Kidney tubule cell (primary cell): ENCODE data around the gene ITPRID2.
A peak's percentile ranks its signal among the peaks of the same experiment; 100 is the strongest.
"Not testable (repeated sequence)": the region's sequence is repeated elsewhere in the genome, so short reads cannot be mapped to it uniquely, and the experiment has no call there.

Experiments used
- DNase-seq: peaks from one replicate; pipeline ENCODE4 v3.0.0-alpha.2; 2018; ENCODE audit warnings: low spot score

Gene ITPRID2

DNA sequence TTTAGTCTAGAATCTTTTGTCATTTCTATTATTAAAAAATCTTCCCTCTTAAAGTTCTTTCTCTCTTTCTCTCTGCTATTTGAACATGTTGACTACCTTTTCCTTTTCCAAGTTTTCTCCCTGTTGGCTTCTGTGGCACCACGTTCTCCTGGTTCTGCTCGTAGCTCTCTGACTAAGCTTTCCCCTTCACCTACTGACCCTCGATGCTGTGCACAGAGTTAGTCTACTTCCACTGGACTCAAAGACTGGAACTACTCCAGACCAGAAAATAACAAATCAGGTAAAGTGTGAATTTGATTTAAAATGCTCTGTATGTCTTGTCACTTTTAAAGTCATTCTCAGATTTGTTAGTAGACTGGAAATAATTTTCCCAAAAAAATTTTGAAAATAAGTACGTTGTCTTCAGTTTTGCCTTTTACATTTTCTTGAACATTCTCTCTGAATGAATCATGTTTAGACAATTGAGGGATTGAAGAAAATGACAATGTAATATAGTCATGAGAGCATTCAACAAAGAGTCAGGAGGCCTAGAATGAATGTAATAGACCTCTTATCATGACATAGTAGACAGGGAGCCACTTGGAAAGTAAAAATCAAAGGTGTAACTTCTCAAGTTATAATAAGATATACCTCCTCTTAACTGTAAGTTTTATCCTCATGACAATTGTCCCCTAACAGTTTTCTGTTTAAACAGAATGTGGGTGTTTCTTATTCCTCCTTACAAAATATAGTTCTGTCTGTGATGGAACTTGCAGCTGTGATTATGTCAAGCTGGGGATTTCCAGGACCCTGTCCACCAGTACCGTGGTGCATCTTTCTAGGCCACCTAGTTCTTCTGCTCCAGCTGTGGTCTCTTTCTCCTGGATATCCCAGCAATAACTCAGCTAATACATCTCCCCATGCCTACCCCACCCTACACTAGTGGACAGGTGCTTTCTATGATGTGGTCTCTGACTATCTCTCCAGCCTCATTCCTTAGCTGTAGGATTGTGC lies 25.5 kb downstream of the ITPRID2 start:
- peak; percentile 65 for DNase-seq

DNA sequence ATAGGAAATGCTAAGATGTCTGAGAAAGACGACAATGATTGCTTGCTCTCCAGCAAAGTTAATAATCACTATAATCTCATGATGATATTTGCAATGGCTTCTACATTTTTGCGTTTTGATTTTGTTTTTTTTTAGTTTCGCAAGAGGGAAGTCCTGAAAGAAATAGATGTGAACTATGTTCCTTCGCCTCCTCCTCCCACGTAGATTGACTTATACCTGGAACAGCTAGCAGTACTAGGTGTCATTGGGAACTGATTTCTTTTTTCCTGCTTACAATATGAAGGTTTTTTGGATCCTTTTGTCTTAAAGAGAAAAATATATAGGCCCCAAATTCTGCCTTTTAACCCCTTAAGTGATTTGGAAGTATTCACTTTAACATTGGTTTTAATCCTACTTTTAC lies 26.7 kb downstream of the ITPRID2 start:
- DNase-seq, result no peak

DNA sequence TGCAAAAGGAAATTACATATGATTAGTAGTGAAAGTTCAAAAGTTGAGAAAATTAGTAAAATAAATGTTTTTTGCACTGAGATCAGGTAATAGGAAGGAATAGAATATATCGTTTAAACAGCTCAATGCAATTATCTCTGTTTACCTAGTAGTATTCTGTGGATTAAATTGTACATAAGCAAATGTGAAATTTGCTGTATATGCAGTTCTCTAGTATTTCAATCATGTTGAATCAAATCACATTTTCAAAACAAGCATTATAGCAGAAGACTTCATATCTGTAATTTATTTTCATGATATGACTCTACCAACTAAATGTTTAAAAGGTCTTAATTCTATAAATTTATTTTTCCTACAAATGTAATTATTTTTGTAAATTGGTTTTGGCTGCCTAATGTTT lies 31.6 kb downstream of the ITPRID2 start:
- DNase-seq, result no peak

DNA sequence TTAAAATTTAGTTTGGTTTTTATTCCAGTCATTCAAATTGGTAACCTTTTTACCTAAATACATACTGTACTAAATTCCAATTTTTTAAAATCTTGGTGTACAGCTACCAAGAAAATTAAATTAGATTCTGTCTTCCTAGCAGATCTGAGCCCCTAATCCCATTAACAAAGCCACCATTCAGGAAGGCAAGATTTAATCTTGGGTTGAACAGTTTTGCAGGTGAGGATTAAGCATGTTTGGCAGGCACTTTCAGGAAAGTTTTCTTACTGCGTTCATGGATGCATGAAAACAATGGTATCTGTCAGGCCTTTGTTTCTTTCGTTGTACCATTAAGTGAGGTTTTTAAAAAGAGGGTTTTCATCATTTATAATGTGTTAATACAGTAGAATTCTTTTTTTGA lies 32.8 kb downstream of the ITPRID2 start:
- no peak for DNase-seq

DNA sequence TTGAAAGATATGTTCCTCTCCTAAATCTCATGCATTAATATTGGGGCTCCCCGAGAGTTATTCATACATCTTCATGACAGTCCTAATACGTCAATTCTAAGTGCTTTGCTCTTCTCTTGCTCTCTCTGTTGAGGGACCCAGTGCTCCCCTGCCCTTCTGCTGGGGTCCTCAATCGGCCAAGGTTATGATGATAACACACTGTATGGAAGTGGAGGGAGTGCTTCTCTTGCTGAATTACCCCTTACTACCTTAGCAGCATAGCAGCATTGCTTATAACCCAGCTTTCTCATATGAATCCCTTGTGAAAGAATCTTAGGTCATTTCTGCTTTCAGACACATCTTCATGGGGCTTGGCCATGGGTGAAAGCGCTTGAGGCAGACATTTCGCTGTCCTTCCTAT lies 43.2 kb downstream of the ITPRID2 start:
- no peak for DNase-seq

DNA sequence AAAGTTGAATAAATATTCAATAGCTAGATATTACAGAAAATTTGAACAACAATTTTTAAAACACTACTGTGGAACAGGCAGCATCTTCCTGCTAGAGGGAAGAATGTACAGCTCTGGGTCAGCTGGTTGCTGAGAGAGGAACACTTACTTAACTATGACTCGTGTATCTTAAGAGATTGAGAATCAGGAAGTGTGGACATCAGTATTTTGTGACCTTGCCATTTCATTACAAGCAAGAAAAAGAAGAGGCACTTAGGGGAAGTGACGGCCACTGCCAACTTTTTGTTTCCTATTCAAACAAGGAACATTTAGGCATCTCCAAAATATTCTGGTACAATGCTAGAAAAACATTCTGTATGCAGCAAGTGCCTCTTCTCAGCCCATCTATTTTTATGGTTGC lies 45.9 kb downstream of the ITPRID2 start:
- DNase-seq, result peak; percentile 62

DNA sequence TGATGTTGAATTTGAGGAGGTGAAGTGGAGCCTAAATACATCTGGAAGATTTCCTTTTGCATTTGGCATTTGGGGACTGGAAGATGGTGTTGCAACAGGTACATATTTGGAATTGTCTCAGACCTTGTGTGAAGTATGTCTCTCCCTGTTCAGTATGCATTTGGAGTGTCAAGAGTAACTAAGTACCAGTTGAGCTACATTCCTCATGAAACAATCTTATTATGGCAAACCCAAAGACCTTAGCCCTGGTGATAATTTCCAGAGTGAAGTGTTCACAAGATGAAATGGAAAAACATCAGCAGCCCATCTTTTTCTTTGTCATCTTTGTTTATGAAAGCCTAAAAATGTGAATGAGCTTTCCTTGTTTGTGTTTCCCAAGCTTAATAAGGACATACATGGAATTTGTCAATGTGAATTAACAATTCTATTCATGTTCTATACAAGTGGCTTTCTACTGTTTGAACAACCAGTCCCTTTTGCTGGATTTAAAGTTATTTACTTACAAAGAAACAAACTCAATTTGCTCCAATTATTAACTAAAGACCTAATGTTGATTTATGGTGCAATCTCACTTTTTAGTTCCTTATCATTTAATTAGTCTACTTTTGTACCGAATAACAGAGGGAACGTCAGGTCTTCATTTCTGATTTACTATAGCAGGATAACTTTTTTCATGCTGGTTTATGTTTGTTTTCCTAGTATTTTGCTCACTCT lies 52.0 kb downstream of the ITPRID2 start:
- DNase-seq, result no peak

DNA sequence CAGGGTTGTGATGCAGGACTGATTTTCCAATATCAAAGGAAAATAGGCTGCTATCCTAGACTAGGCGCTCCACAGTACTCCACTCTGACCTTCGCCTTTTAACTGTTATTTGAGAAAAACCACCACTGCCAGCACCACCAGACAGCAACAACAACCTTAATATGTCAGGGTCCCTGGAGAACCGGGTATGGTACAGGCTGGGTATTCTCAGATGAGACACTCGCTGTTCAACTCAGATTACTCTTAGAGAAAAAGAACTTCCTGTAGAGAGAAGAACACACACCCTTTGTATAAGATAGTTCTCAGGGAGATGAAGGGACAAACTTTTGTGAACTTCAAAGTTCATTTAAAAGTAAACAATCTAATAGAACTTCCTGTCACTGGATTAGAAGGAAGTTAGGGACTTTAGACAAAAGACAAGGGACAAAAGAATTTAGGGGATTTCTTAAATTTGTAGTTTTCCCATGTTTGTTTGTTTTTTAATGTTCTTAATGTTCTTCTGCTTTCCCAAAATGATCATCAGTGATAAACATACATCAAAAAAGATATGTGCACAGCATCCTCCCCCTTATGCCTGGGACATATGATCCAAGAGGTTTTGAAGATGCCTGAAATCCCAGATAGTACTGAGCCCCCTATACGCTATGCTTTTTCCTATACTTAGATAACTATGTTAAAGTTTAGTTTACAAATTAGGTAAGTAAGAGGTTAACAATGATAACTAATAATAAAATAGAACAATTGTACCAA lies 52.8 kb downstream of the ITPRID2 start:
- DNase-seq, result no peak

DNA sequence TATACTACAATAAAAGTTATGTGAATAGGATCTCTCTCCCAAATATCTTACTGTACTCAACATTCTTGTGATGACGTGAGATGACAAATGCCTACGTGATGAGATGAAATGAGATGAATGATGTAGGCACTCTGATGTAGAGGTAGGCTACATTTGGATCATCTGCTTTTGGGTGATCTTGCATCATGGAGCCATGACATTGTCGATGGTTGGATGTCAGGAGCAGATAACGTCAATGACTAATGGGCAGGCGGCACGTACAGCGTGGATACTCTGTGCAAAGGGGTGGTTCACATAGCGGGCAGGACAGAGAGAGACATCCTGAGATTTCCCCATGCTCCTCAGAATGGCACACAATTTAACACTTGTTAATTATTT lies 53.4 kb downstream of the ITPRID2 start:
- DNase-seq, result no peak

DNA sequence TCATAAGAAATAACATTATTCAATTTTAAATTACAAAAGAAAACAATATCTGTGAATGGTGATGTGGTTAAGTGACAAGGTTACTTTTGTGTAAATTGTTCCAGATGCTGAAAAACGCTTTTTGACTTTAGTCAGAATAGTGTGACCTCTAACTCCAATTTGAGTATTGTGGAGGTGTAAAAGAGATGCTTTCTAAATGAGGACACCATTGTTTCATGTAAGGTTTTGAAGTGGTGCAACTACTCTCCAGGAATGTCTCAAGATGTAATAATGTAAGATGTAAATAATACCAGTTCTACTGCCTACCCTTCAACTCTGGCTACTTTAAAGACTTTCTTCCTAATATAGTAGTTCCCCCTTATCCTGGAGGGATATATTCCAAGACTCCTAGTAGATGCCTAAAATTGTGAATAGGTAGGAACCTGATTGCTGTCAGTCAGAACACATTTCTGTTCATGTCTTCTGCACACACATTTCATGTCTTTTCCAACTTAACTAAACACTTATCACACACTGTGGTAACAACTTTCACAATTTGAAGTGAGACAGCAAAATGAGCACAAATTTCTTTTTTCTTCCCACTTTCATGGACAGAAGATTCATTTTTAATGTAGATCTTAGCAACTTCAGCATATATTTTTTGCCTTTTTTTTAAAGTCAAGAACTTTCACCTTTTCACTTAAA lies 55.1 kb downstream of the ITPRID2 start:
- DNase-seq, result peak; percentile 5

DNA sequence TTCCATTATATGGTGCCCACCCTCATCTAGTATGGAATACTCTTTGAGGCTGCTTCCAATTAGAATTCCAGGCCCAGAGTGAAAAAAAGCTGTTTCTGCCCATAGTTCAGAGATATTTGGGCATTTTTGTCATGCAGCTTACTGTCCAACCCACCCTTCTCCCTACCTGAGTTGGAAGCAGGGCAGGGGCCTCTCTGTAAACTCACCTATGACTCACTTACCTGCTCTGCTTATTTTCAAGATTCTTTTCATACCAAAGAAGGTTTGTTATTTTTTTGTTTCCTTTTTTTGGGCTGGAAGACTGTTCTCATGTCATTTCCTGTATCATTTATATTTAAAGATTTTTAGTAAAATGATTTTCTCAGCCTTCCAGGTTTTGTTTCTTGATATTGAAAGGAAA lies 55.7 kb downstream of the ITPRID2 start:
- DNase-seq, result peak; percentile 65

DNA sequence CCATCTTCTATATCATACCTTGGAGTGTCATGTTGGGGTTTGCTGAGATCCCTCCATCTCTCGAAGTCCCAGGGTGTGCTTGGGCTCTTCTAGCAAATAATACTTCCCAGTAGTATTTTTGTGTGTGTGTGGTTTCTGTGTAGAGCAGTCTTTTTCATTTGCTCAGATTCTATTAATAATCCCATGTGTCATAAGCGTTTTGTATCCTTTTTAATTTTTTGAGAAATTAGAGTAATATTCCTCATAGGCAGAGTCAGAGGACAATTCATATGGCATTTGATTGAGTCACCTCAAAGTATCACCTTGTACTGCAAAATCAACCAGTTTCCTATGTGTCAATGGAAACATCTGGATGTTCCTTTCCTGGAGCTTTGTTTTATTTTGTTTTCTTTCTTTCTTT lies 56.7 kb downstream of the ITPRID2 start:
- DNase-seq, result peak; percentile 13

DNA sequence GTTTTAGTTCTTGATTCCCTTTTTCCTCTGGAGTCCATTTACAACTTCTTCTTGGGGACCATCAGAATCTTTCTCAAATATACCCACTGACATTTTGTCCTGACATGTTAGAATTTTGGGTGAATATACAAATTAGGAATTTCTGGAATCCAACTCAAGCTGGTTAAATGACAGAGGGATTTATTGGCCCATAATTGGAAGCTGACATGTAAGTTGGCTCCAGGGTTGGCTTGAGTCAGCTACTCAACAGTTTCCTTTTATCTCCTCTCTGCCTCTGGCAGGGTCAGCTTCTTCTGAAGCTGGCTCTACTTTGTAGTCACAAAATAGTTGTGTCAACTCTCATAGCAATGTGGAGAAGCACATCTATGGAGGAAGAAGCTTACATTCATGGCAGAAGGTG lies 57.5 kb downstream of the ITPRID2 start:
- DNase-seq, result peak; percentile 42

DNA sequence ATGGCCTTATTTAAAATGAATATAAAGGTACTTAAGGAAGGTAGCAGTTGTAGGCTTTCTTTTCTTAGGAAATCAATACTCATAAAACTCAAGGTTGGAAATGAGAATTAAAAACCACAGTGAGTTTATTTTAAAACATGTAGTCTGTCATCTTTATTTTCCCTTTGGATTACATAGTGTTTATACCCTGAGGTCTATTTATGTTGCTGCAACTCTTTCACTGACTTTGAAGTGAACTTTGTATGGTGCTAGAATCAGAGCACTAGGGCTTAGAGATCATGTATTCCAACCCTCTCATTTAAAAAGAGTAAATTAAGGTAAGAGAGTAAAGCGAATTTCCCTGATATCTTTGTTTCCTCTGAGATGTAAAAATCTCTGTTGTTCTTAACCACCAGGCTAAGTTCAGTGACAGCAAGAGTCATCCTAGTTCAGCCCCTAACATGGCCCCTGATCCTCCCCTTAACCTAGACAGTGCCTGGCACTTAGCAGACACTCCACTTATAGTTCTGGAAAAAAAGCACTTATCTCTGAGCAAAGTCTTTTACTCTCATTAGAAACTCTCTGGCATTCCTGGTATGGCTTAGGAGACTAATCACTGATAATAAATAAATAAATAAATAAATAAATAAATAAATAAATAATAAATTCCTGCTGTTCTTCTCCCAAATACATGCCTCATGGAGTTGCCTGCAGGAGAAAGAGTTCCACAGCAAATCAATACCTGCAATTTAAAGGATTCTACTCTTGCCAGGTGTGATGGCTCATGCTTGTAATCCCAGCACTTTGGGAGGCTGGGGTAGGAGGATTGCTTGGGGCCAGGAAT lies 61.1 kb downstream of the ITPRID2 start:
- DNase-seq, result no peak

DNA sequence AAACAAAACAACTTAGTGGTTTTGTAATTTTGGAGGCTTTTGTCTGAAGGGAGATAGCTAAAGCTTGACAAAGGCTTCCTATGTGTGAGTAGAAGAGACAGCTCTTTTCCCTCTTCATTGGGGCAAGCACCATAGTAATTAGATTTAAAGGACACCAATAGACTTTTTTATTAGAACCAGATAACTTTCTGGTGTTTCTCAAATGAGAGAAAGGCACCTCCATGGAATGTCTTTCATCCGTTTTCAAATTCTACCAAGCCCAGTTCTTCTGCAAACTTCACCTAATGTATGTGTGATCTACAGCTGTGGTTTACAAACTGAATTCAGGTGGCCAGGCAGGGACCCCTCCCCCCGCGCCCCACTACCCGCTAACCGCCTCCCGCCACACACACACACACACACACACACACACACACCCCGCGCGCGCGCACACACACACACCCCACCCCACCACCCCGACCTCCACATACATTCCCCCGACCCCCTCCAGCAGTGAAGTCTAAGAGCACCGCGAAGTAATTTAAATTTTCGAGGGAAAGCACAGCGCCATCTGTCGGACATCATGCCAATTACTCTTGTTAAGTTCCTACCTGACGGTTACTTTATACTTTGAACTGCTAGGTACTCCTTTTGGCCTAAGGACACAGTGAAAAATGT lies 62.5 kb downstream of the ITPRID2 start:
- DNase-seq, result peak; percentile 76

DNA sequence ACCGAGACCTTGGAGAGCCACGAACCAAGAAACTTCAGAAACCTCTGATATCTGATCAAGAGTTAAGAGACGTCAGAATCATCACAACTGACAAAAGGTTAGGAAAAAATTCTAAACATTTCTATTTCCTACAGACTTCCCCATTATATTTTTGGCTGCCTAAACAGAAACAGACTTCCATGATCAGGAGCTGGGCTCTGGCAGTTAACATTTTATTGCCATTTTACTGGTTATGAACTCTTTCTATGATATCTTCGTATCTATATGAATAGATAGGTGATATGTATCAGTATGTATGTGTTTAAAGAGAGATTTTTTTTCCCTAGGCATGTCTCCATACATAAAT lies 63.0 kb downstream of the ITPRID2 start:
- no peak for DNase-seq

DNA sequence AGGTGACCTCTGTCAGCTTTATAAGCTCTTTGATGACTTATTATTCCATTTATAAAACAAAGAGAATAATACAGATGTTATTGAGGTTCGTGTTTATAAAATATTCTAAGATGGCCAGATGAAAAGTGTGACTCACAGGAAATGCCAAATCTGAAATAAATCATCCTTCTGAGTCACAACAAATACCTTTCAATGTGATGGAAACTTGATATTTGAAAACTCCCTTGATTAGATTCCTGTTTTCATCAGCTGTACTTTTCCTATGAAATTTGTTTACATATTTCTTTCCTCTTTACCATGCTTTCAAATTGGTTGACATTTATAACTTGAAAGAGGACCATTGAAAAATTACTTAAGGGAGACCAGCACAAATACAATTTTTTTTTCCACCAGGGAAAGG lies 63.5 kb downstream of the ITPRID2 start:
- DNase-seq, result peak; percentile 61

DNA sequence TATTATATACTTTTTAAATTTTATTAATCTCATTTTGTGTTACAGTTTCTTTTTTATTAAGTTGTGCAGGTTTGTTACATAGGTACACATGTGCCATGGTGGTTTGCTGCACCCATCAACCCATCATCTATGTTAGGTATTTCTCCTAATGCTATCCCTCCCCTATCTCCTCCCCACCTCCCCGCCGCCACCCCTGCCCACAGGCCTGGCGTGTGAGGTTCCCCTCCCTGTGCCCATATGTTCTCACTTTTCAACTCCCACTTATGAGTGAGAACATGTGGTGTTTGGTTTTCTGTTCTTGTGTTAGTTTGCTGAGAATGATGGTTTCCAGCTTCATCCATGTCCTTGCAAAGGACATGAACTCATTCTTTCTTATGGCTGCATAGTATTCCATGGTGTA lies 64.3 kb downstream of the ITPRID2 start:
- DNase-seq, result not testable (repeated sequence)

DNA sequence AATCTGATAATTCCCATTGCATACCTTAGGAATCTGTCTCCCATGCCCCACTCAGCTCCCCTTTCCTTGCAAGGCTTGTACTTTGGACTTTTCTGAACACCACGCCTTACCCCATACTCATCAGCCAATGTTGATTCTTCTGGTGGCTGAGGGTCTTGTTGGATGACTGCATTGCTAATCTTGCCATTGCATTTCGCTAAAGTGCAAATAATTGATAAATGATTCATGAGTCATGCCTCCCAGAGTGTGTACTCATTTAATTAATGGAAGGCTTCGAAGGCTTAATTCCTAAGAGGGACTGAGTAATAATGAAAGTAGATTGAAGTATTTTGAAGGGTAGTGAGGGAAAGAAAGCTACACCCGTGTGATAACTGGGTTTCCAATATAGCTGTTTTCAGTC lies 66.1 kb downstream of the ITPRID2 start:
- DNase-seq, result peak; percentile 16

DNA sequence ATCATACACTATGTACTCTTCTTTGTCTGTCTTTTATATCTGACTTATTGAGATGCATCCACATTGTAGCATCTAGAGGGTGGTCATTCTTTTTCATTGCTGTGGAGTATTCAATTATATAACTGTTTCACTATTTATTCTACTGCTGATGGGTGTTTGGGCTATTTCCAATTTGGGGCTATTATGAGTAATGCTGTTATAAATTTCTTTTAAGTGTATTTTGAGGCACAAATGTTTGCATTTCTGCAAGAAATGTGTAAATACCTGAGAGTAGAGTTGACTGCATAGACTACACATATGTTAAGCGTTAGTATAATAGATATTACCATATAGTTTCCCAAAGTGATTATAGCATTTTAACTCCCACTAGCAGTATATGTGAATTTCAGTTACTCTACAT lies 67.2 kb downstream of the ITPRID2 start:
- no peak for DNase-seq

DNA sequence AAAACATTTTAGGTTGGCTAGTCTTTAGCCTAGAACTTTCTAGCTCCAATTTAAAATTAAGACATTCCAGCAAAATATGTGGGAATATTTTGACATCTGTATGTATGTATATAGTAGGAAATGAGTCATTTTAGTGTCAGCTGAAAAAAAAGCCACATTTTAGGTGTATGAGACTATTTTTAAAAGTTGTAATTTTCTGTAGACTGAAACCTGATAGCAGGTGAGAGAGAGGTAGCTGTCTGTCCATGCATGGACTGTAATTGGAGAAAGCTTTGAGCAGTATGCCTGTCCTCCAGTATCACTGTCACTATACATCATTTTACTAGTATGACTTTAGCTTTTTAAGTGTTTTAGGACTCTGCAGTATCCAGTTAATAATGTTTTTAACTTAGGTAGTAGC lies 68.0 kb downstream of the ITPRID2 start:
- DNase-seq, result no peak
